ENCODE data around the gene SLC17A7.
"Not testable (repeated sequence)": the region's sequence is repeated elsewhere in the genome, so short reads cannot be mapped to it uniquely, and the experiment has no call there.

SLC17A7 gene

GRCh38 chr19:49445997-49446396, 4.7 kb upstream of the SLC17A7 start:
- Histone ChIP-seq H3K36me3 (ENCODE audit: control insufficient read depth in 2 of 2, insufficient read depth in 2 of 2, low read length in 2 of 2) (peaks cover 10 to 14% of the 10 kb centered on the region in 2 donors), H3K9me3 (ENCODE audit: control insufficient read depth in 2 of 2, low read length in 2 of 2) (no peaks in the 10 kb centered on the region), H3K4me3 (ENCODE audit: low read length in 2 of 2) (no peak overlapping the region), H3K9ac (ENCODE audit: low read depth in 1 of 2, low read length in 2 of 2) (no peak overlapping the region), H3K27ac (ENCODE audit: low read depth in 2 of 2, low read length in 2 of 2) (no peak overlapping the region), H3K4me1 (ENCODE audit: control insufficient read depth in 2 of 2, insufficient read depth in 2 of 2, low read length in 2 of 2) (peaks cover 6 to 9% of the 10 kb centered on the region in 2 donors), H3K27me3 (ENCODE audit: control insufficient read depth in 2 of 2, insufficient read depth in 2 of 2, low read length in 2 of 2) (peaks cover 3 to 10% of the 10 kb centered on the region in 2 donors)

- H3K36me3 ChIP-seq (ENCODE audit: control insufficient read depth in 2 of 2, insufficient read depth in 2 of 2, low read length in 2 of 2): peaks cover 7 to 14% of the 10 kb centered on the region in 2 donors
- H3K4me1 ChIP-seq (ENCODE audit: control insufficient read depth in 2 of 2, insufficient read depth in 2 of 2, low read length in 2 of 2); H3K9me3 ChIP-seq (ENCODE audit: control insufficient read depth in 2 of 2, low read length in 2 of 2); H3K9ac ChIP-seq (ENCODE audit: low read depth in 1 of 2, low read length in 2 of 2); H3K27ac ChIP-seq (ENCODE audit: low read depth in 2 of 2, low read length in 2 of 2): not testable (repeated sequence)
- H3K27me3 ChIP-seq (ENCODE audit: control insufficient read depth in 2 of 2, insufficient read depth in 2 of 2, low read length in 2 of 2): peaks cover 17 to 24% of the 10 kb centered on the region in 2 donors
- H3K4me3 ChIP-seq (ENCODE audit: low read length in 2 of 2): peak overlapping the region in 1 of 2 donors; percentile 78
Observed at GRCh38 chr19:49444100-49444700, 2.9 kb upstream of the SLC17A7 start.

GRCh38 chr19:49443366-49444099, 2.2 kb upstream of the SLC17A7 start:
- peaks cover 23 to 26% of the 10 kb centered on the region in 2 donors for H3K27me3 ChIP-seq (ENCODE audit: control insufficient read depth in 2 of 2, insufficient read depth in 2 of 2, low read length in 2 of 2)
- H3K4me1 ChIP-seq (ENCODE audit: control insufficient read depth in 2 of 2, insufficient read depth in 2 of 2, low read length in 2 of 2): no peaks in the 10 kb centered on the region
- H3K9me3 ChIP-seq (ENCODE audit: control insufficient read depth in 2 of 2, low read length in 2 of 2): no peaks in the 10 kb centered on the region
- peak overlapping the region; percentile 77 to 78 for H3K4me3 ChIP-seq (ENCODE audit: low read length in 2 of 2)
- H3K36me3 ChIP-seq (ENCODE audit: control insufficient read depth in 2 of 2, insufficient read depth in 2 of 2, low read length in 2 of 2): peaks cover 4 to 11% of the 10 kb centered on the region in 2 donors
- peak overlapping the region; percentile 72 to 75 for H3K9ac ChIP-seq (ENCODE audit: low read depth in 1 of 2, low read length in 2 of 2)
- H3K27ac ChIP-seq (ENCODE audit: low read depth in 2 of 2, low read length in 2 of 2): peak overlapping the region; percentile 77 to 85

GRCh38 chr19:49442771-49443365, 1.5 kb upstream of the SLC17A7 start:
- no peaks in the 10 kb centered on the region for H3K4me1 ChIP-seq (ENCODE audit: control insufficient read depth in 2 of 2, insufficient read depth in 2 of 2, low read length in 2 of 2)
- peaks cover 0 to 9% of the 10 kb centered on the region in 2 donors for H3K36me3 ChIP-seq (ENCODE audit: control insufficient read depth in 2 of 2, insufficient read depth in 2 of 2, low read length in 2 of 2)
- no peaks in the 10 kb centered on the region for H3K9me3 ChIP-seq (ENCODE audit: control insufficient read depth in 2 of 2, low read length in 2 of 2)
- H3K27me3 ChIP-seq (ENCODE audit: control insufficient read depth in 2 of 2, insufficient read depth in 2 of 2, low read length in 2 of 2): peaks cover 29 to 31% of the 10 kb centered on the region in 2 donors
- H3K27ac ChIP-seq (ENCODE audit: low read depth in 2 of 2, low read length in 2 of 2): peak overlapping the region; percentile 77 to 85
- peak overlapping the region; percentile 72 to 75 for H3K9ac ChIP-seq (ENCODE audit: low read depth in 1 of 2, low read length in 2 of 2)
- H3K4me3 ChIP-seq (ENCODE audit: low read length in 2 of 2): peak overlapping the region; percentile 77 to 78

GRCh38 chr19:49442354-49442753, 1.0 kb upstream of the SLC17A7 start:
- H3K27me3 ChIP-seq (ENCODE audit: control insufficient read depth in 2 of 2, insufficient read depth in 2 of 2, low read length in 2 of 2): peaks cover 34 to 35% of the 10 kb centered on the region in 2 donors
- no peak overlapping the region for H3K9ac ChIP-seq (ENCODE audit: low read depth in 1 of 2, low read length in 2 of 2)
- peak overlapping the region in 1 of 2 donors; percentile 23 for H3K27ac ChIP-seq (ENCODE audit: low read depth in 2 of 2, low read length in 2 of 2)

GRCh38 chr19:49441960-49442350, 628 bp upstream of the SLC17A7 start:
- no peaks in the 10 kb centered on the region for H3K9me3 ChIP-seq (ENCODE audit: control insufficient read depth in 2 of 2, low read length in 2 of 2)
- H3K27ac ChIP-seq (ENCODE audit: low read depth in 2 of 2, low read length in 2 of 2): peak overlapping the region in 1 of 2 donors; percentile 23
- H3K4me3 ChIP-seq (ENCODE audit: low read length in 2 of 2): peak overlapping the region in 1 of 2 donors; percentile 18
- H3K27me3 ChIP-seq (ENCODE audit: control insufficient read depth in 2 of 2, insufficient read depth in 2 of 2, low read length in 2 of 2): peaks cover 36 to 37% of the 10 kb centered on the region in 2 donors
- H3K9ac ChIP-seq (ENCODE audit: low read depth in 1 of 2, low read length in 2 of 2): no peak overlapping the region
- peaks cover 0 to 5% of the 10 kb centered on the region in 2 donors for H3K36me3 ChIP-seq (ENCODE audit: control insufficient read depth in 2 of 2, insufficient read depth in 2 of 2, low read length in 2 of 2)
- H3K4me1 ChIP-seq (ENCODE audit: control insufficient read depth in 2 of 2, insufficient read depth in 2 of 2, low read length in 2 of 2): no peaks in the 10 kb centered on the region

More at GRCh38 chr19:49442354-49442753, 1.0 kb upstream of the SLC17A7 start:
- Histone ChIP-seq H3K36me3 (ENCODE audit: control insufficient read depth in 2 of 2, insufficient read depth in 2 of 2, low read length in 2 of 2) (peaks cover 0 to 9% of the 10 kb centered on the region in 2 donors), H3K4me3 (ENCODE audit: low read length in 2 of 2) (peak overlapping the region in 1 of 2 donors; percentile 18), H3K9me3 (ENCODE audit: control insufficient read depth in 2 of 2, low read length in 2 of 2) (no peaks in the 10 kb centered on the region), H3K4me1 (ENCODE audit: control insufficient read depth in 2 of 2, insufficient read depth in 2 of 2, low read length in 2 of 2) (no peaks in the 10 kb centered on the region)

GRCh38 chr19:49440439-49441209, 703 bp downstream of the SLC17A7 start:
- Histone ChIP-seq H3K4me1 (ENCODE audit: control insufficient read depth in 2 of 2, insufficient read depth in 2 of 2, low read length in 2 of 2) (no peaks in the 10 kb centered on the region), H3K36me3 (ENCODE audit: control insufficient read depth in 2 of 2, insufficient read depth in 2 of 2, low read length in 2 of 2) (no peaks in the 10 kb centered on the region), H3K9ac (ENCODE audit: low read depth in 1 of 2, low read length in 2 of 2) (no peak overlapping the region), H3K4me3 (ENCODE audit: low read length in 2 of 2) (peak overlapping the region in 1 of 2 donors; percentile 13), H3K9me3 (ENCODE audit: control insufficient read depth in 2 of 2, low read length in 2 of 2) (no peaks in the 10 kb centered on the region), H3K27me3 (ENCODE audit: control insufficient read depth in 2 of 2, insufficient read depth in 2 of 2, low read length in 2 of 2) (peaks cover 46 to 50% of the 10 kb centered on the region in 2 donors), H3K27ac (ENCODE audit: low read depth in 2 of 2, low read length in 2 of 2) (no peak overlapping the region)

- H3K9me3 ChIP-seq (ENCODE audit: control insufficient read depth in 2 of 2, low read length in 2 of 2): no peaks in the 10 kb centered on the region
- H3K4me1 ChIP-seq (ENCODE audit: control insufficient read depth in 2 of 2, insufficient read depth in 2 of 2, low read length in 2 of 2): no peaks in the 10 kb centered on the region
- H3K27me3 ChIP-seq (ENCODE audit: control insufficient read depth in 2 of 2, insufficient read depth in 2 of 2, low read length in 2 of 2): peaks cover 49 to 58% of the 10 kb centered on the region in 2 donors
- H3K27ac ChIP-seq (ENCODE audit: low read depth in 2 of 2, low read length in 2 of 2): no peak overlapping the region
- H3K9ac ChIP-seq (ENCODE audit: low read depth in 1 of 2, low read length in 2 of 2): no peak overlapping the region
- no peaks in the 10 kb centered on the region for H3K36me3 ChIP-seq (ENCODE audit: control insufficient read depth in 2 of 2, insufficient read depth in 2 of 2, low read length in 2 of 2)
- H3K4me3 ChIP-seq (ENCODE audit: low read length in 2 of 2): no peak overlapping the region
Observed at GRCh38 chr19:49439836-49440235, 1.5 kb downstream of the SLC17A7 start.

- Histone ChIP-seq H3K9ac (ENCODE audit: low read depth in 1 of 2, low read length in 2 of 2) (no peak overlapping the region), H3K27ac (ENCODE audit: low read depth in 2 of 2, low read length in 2 of 2) (no peak overlapping the region), H3K9me3 (ENCODE audit: control insufficient read depth in 2 of 2, low read length in 2 of 2) (no peaks in the 10 kb centered on the region), H3K4me3 (ENCODE audit: low read length in 2 of 2) (no peak overlapping the region), H3K36me3 (ENCODE audit: control insufficient read depth in 2 of 2, insufficient read depth in 2 of 2, low read length in 2 of 2) (no peaks in the 10 kb centered on the region), H3K27me3 (ENCODE audit: control insufficient read depth in 2 of 2, insufficient read depth in 2 of 2, low read length in 2 of 2) (peaks cover 58 to 65% of the 10 kb centered on the region in 2 donors), H3K4me1 (ENCODE audit: control insufficient read depth in 2 of 2, insufficient read depth in 2 of 2, low read length in 2 of 2) (no peaks in the 10 kb centered on the region)
Observed at GRCh38 chr19:49438261-49438660, 3.1 kb downstream of the SLC17A7 start.

Measured in mucosa of rectum (tissue), 2 donors.